HCT116 (cell line): ENCODE data around the gene EFCAB8. TPM values are rescaled to one million over a fixed set of nuclear protein-coding genes. Genes with fewer than 3 reads are reported as not detected.

Experiments
- ATAC-seq: fragments of 200-7000 bp; cut with Tn5 transposase; 2 replicates; pipeline ENCODE4 v1.9.1; 2020; ENCODE audit warnings: mild to moderate bottlenecking, moderate library complexity
- BruUV-seq: library from RNA; stranded (reverse); fragments of 400-500 nt; replicated peaks from 2 replicates; lab custom pipeline; 2021; lab: Mats Ljungman, UMichigan
- CTCF ChIA-PET: fragments of 300-600 bp; sonication (Branson Sonifier 250); formaldehyde crosslinking; loops from one replicate; lab custom pipeline; 2021; ENCODE audit warnings: antibody characterized with exemption; lab: Charles Lee
- POLR2A ChIA-PET: fragments of 300-600, 350-600 bp; sonication (Branson Sonifier 250); formaldehyde crosslinking; loops from one replicate; lab custom pipeline; 2021; ENCODE audit warnings: antibody characterized with exemption; lab: Charles Lee
- RAD21 ChIA-PET, 2 experiments: fragments of 300-600 bp; sonication (Branson Sonifier 250); formaldehyde crosslinking; loops; one replicate each; lab custom pipeline; 2023; ENCODE audit warnings: low total read pairs in 2 of 2; ENCODE audit not compliant: uncharacterized antibody in 2 of 2, unreplicated experiment in 2 of 2, low non-redundant PET in 1 of 2; lab: Charles Lee
- DNase-seq: peaks from one replicate; pipeline ENCODE4 v3.0.0-alpha.2; 2010; ENCODE audit warnings: low read depth, low spot score
- H2AFZ ChIP-seq: fragments of 200-600 bp; shearing (Covaris generic), sonication (generic); 2 replicates; pipeline ENCODE4 v1.6.1; 2017; ENCODE audit warnings: low read depth, mixed run types, mixed read lengths, antibody characterized with exemption, low read length; ENCODE audit not compliant: poor library complexity, severe bottlenecking
- H3K27ac ChIP-seq: 2 replicates; pipeline ENCODE4 v1.5.1; 2012; ENCODE audit warnings: low read depth, low read length
- H3K27me3 ChIP-seq: fragments of 200-600 bp; sonication (generic); 2 replicates; pipeline ENCODE4 v1.6.1; 2016; ENCODE audit warnings: mixed run types, low read length, mixed read lengths; ENCODE audit not compliant: insufficient read depth
- H3K36me3 ChIP-seq, 2 experiments: fragments of 200-500 bp in 1 of 2; fragments of 200-600 bp in 1 of 2; sonication (Bioruptor generic) in 1 of 2; sonication (generic) in 1 of 2; 2 replicates each; pipeline versions ENCODE4 v1.5.1 to v1.6.1; 2014 to 2016; ENCODE audit warnings: low read length in 2 of 2, inconsistent platforms in 1 of 2, mixed read lengths in 1 of 2, mixed run types in 1 of 2; ENCODE audit not compliant: insufficient read depth in 2 of 2, control insufficient read depth in 1 of 2
- H3K4me1 ChIP-seq, 2 experiments: fragments of 200-600 bp in 1 of 2; sonication (generic) in 1 of 2; 2 replicates each; pipeline versions ENCODE4 v1.5.1 to v1.6.1; 2012 to 2017; ENCODE audit warnings: low read length in 2 of 2, inconsistent platforms in 1 of 2, mild to moderate bottlenecking in 1 of 2, mixed read lengths in 1 of 2, mixed run types in 1 of 2, moderate library complexity in 1 of 2; ENCODE audit not compliant: insufficient read depth in 2 of 2, control insufficient read depth in 1 of 2
- H3K4me2 ChIP-seq: fragments of 200-600 bp; sonication (generic); 2 replicates; pipeline ENCODE4 v1.6.1; 2017; ENCODE audit warnings: mixed run types, low read length, mixed read lengths
- H3K4me3 ChIP-seq, 2 experiments: fragments of 200-600 bp in 1 of 2; sonication (generic) in 1 of 2; replicated peaks in 1 of 2; 2 replicates each; pipeline ENCODE4 v1.5.1; 2011 to 2016; ENCODE audit warnings: low read length in 2 of 2, control low read depth in 1 of 2, low read depth in 1 of 2, mild to moderate bottlenecking in 1 of 2, mixed read lengths in 1 of 2, mixed run types in 1 of 2
- H3K79me2 ChIP-seq: fragments of 200-600 bp; sonication (generic); 2 replicates; pipeline ENCODE4 v1.6.1; 2017; ENCODE audit warnings: mild to moderate bottlenecking, mixed run types, low read length, moderate library complexity, mixed read lengths; ENCODE audit not compliant: insufficient read depth
- H3K9ac ChIP-seq: fragments of 200-600 bp; sonication (generic); 2 replicates; pipeline ENCODE4 v1.6.1; 2016; ENCODE audit warnings: low read length, mixed read lengths
- H3K9me2 ChIP-seq: fragments of 200-600 bp; sonication (generic), shearing (Covaris generic); 2 replicates; pipeline ENCODE4 v1.6.1; 2017; ENCODE audit warnings: mixed run types, mild to moderate bottlenecking, moderate library complexity; ENCODE audit not compliant: insufficient read depth
- H3K9me3 ChIP-seq, 2 experiments: fragments of 200-500 bp in 1 of 2; fragments of 200-600 bp in 1 of 2; sonication (Bioruptor generic) in 1 of 2; sonication (generic) in 1 of 2; 2 replicates each; pipeline ENCODE4 v1.6.1; 2014 to 2017; ENCODE audit warnings: low read length in 2 of 2, mixed read lengths in 2 of 2, inconsistent platforms in 1 of 2, low read depth in 1 of 2, mild to moderate bottlenecking in 1 of 2, mixed run types in 1 of 2, moderate library complexity in 1 of 2; ENCODE audit not compliant: control insufficient read depth in 1 of 2, insufficient read depth in 1 of 2
- H4K20me1 ChIP-seq: fragments of 200-600 bp; sonication (generic), shearing (Covaris generic); 2 replicates; pipeline ENCODE4 v1.6.1; 2017; ENCODE audit warnings: mixed run types, mild to moderate bottlenecking, moderate library complexity; ENCODE audit not compliant: insufficient read depth
- CTCF ChIP-seq, 3 experiments: fragments of 200-600 bp in 1 of 3; sonication (generic) in 1 of 3; IDR thresholded peaks in 2 of 3; conservative IDR thresholded peaks in 1 of 3; 2 replicates each; pipeline ENCODE4 v1.5.1; 2012 to 2017; ENCODE audit warnings: low read depth in 2 of 3, low read length in 2 of 3, antibody characterized with exemption in 1 of 3, borderline replicate concordance in 1 of 3, control low read depth in 1 of 3, mild to moderate bottlenecking in 1 of 3, mixed read lengths in 1 of 3, mixed run types in 1 of 3, moderate library complexity in 1 of 3; ENCODE audit not compliant: insufficient read depth in 1 of 3
- ELF1 ChIP-seq: IDR thresholded peaks from 2 replicates; pipeline ENCODE4 v1.6.1; 2012; ENCODE audit warnings: low read depth, borderline replicate concordance
- EZH2phosphoT487 ChIP-seq: fragments of 200-600 bp; IDR thresholded peaks from 2 replicates; pipeline ENCODE4 v1.6.1; 2018; ENCODE audit warnings: antibody characterized with exemption, borderline replicate concordance
- FOSL1 ChIP-seq: IDR thresholded peaks from 2 replicates; pipeline ENCODE4 v1.6.1; 2012; ENCODE audit warnings: low read depth
- MAX ChIP-seq: IDR thresholded peaks from 2 replicates; pipeline ENCODE4 v1.6.1; 2012
- POLR2A ChIP-seq: IDR thresholded peaks from 2 replicates; pipeline ENCODE4 v1.7.0; 2011; ENCODE audit warnings: borderline replicate concordance; ENCODE audit not compliant: insufficient read depth, insufficient read length; ENCODE audit errors: extremely low read depth
- RAD21 ChIP-seq: IDR thresholded peaks from 2 replicates; pipeline ENCODE4 v1.6.1; 2012; ENCODE audit warnings: low read depth, mild to moderate bottlenecking
- SIN3A ChIP-seq: IDR thresholded peaks from 2 replicates; pipeline ENCODE4 v1.6.1; 2012; ENCODE audit warnings: low read depth
- SRF ChIP-seq: IDR thresholded peaks from 2 replicates; pipeline ENCODE4 v1.6.1; 2012; ENCODE audit warnings: low read depth
- TCF7L2 ChIP-seq: IDR thresholded peaks from 2 replicates; pipeline ENCODE4 v1.7.0; 2011; ENCODE audit warnings: borderline replicate concordance, inconsistent platforms; ENCODE audit not compliant: insufficient read depth, insufficient read length; ENCODE audit errors: extremely low read depth
- YY1 ChIP-seq: IDR thresholded peaks from 2 replicates; pipeline ENCODE4 v1.6.1; 2011; ENCODE audit warnings: low read length, low read depth, moderate library complexity, mild to moderate bottlenecking; ENCODE audit not compliant: insufficient replicate concordance; ENCODE audit errors: extremely low read depth
- ZBTB33 ChIP-seq: IDR thresholded peaks from 2 replicates; pipeline ENCODE4 v1.6.1; 2011; ENCODE audit warnings: mild to moderate bottlenecking, low read length, moderate library complexity; ENCODE audit not compliant: insufficient replicate concordance; ENCODE audit errors: extremely low read depth
- ZFX ChIP-seq: fragments of 450-650 bp; IDR thresholded peaks from 2 replicates; pipeline ENCODE4 v1.6.1; 2017
- intact Hi-C: fragments of 100-400 bp; cut with micrococcal nuclease; formaldehyde crosslinking; loops from 2 replicates; pipeline ENCODE4 v1.10.0; 2022
- total RNA-seq: library from RNA; stranded (reverse); gene quantifications from one replicate; pipeline ENCODE4 v1.2.1, GENCODE V29; 2021; ENCODE audit not compliant: unreplicated experiment

Gene EFCAB8
- total RNA-seq, 1 experiment from 2014 or later: 0.42 TPM

- H3K27ac ChIP-seq: no peak overlapping the region
- H3K36me3 ChIP-seq: peaks cover 57 to 58% of the 10 kb centered on the region in 2 experiments
- no peaks in the 10 kb centered on the region for H3K9me3 ChIP-seq
- H4K20me1 ChIP-seq: peaks cover 3% of the 10 kb centered on the region; the same call in 1 of the 2 replicates
- no peaks in the 10 kb centered on the region for H3K4me1 ChIP-seq
- no TSS peak for BruUV-seq
- ChIA-PET CTCF (no interaction called here), POLR2A (interaction anchor here (0.7 kb wide), 1 partner anchor 34 kb away, joined by 3 read pairs; no protein-coding TSS in a partner anchor), RAD21 (no interaction called here)
- ATAC-seq (no peak), DNase-seq (no peak)
- no peaks in the 10 kb centered on the region for H3K9me2 ChIP-seq
- no peak overlapping the region for H2AFZ ChIP-seq
- no peak overlapping the region for H3K4me3 ChIP-seq
- H3K79me2 ChIP-seq: peaks cover 94% of the 10 kb centered on the region
- H3K27me3 ChIP-seq: no peaks in the 10 kb centered on the region
- intact Hi-C loops: no loop called here
- no peak overlapping the region for H3K4me2 ChIP-seq
- TF ChIP-seq POLR2A (no peak), FOSL1 (no peak)
- no peak overlapping the region for H3K9ac ChIP-seq
Observed at GRCh38 chr20:32832664-32833063, 26.1 kb upstream of the EFCAB8 start.

GRCh38 chr20:32834972-32835371 lies 23.8 kb upstream of the EFCAB8 start:
- no peak for TF ChIP-seq SRF
- TF ChIP-seq SIN3A: no peak
- no peak for TF ChIP-seq RAD21
- no peak for TF ChIP-seq TCF7L2
- TF ChIP-seq ZBTB33: no peak
- TF ChIP-seq ELF1: no peak
- TF ChIP-seq ZFX: no peak
- TF ChIP-seq CTCF (IDR thresholded peaks at IDR 0.05 in 2 of 3, conservative IDR thresholded peaks at IDR 0.05 in 1 of 3; ENCODE audit: borderline replicate concordance in 1 of 3, insufficient read depth in 1 of 3, low read depth in 2 of 3, low read length in 2 of 3): no peak
- no peak for TF ChIP-seq YY1
- TF ChIP-seq EZH2phosphoT487: no peak
- no peak for TF ChIP-seq MAX
- Histone ChIP-seq H2AFZ (no peak overlapping the region), H3K9me3 (no peaks in the 10 kb centered on the region), H3K9me2 (no peaks in the 10 kb centered on the region), H4K20me1 (peaks cover 2% of the 10 kb centered on the region; the same call in 1 of the 2 replicates), H3K4me3 (no peak overlapping the region), H3K36me3 (peaks cover 52 to 61% of the 10 kb centered on the region in 2 experiments), H3K27me3 (no peaks in the 10 kb centered on the region), H3K27ac (no peak overlapping the region), H3K4me2 (no peak overlapping the region), H3K4me1 (no peaks in the 10 kb centered on the region), H3K9ac (no peak overlapping the region), H3K79me2 (peaks cover 87% of the 10 kb centered on the region)
- ChIA-PET POLR2A (no interaction called here), CTCF (no interaction called here), RAD21 (no interaction called here)
- no TSS peak for BruUV-seq
- intact Hi-C loops: no loop called here
- ATAC-seq (no peak), DNase-seq (no peak)
